Colon (tissue), 2 donors: ENCODE measurements around the gene NOL8.

Source experiments
- FAIRE-seq: peaks from 2 replicates; lab custom pipeline; 2012; peaks lifted over from hg19 to GRCh38; lab: Jason Lieb, UNC
- donor health status: control.
- donor health status: control.

Gene NOL8

DNA sequence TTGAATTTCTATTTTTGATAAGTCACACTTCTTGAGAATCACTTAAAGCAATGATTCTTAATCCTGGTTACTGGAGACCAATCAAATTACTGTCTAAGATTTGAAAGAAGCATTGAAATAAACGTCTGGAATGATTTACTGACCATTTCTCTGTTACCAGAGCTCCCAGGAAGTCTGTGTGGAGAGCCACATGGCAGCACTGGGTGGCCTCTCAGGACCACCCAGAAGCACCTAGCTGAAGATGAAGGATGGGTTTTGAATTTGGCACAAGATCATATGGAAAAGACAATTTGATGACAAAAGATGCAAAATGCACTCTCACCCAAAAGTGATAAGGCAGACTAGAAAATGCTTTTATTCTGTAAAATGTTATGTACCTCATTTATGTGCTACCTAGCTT, 62.0 kb downstream of the NOL8 start:
- FAIRE-seq, result no peak

GRCh38 chr9:92257327-92257726, 67.8 kb downstream of the NOL8 start:
- no peak for FAIRE-seq

DNA sequence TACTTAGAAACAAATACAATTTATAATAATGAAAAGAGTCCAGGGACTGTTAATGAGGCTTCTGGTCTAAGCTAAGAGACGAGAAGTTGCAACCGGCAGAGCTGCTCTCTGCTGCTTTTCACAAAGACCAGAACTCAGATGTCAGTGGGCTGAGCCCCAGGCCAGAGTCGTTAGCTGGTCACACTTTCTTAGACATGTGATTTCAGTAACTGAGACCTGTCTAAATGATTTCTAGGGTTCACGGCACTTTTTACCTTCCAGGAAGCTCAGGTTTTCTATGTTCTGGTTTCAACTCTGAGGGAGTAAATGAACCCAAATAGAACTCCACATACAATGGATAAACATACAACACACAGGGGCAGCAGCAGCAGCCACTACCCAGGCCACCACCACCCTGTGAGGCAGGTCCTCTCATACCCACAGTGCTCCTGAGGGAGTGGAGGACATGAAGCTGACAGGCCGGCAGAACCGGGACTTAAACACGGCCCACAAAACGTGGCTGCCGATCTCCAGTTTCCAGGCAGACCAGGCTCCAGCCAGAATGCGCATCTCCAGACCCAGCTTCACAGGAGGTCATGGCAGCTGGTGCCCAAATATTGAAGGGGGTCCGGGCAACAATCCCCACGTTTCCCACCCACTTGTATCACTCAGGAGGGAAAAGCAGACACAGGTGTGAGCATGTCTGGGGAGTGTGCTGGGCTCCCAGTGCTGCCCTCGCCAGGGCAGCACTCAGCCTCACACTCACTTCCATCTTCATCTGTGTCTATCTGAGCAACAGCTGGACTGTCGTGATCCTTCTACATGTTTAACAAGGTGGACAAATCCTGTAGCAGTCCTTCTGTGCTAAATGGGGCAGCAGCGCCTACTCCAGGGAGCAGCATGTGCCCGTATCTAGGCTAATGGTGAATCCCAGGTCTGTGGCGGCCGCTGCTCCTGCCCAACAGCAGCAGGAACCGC, 70.5 kb downstream of the NOL8 start:
- no peak for FAIRE-seq

DNA sequence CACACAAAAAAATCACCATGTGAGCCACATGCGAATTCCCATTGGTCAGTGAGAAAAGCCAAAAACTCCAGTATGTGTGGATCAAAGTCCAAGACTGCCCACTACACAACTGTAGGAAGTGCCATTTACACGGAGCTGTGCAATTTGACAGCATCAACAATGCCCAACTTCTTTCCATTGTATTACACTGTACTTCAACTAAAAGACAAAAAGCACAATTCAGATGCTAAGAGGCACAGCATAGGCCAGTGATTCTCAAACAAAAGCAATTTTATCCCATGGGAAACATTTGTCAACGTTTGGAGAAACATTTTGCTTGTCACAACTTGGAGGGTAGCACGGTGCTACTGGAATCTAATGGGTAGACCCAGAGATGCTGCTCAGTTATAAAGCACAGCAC, 71.5 kb downstream of the NOL8 start:
- FAIRE-seq, result no peak

- no peak for FAIRE-seq
These were observed 77.2 kb downstream of the NOL8 start for GRCh38 chr9:92247981-92248380.
